HG03025 (cell line): Measurements from ENCODE around the gene CDK16.

Source experiments
- ATAC-seq: cut with Tn5 transposase; IDR thresholded peaks from one replicate; pipeline ENCODE4 v1.9.1; 2021; ENCODE audit warnings: mild to moderate bottlenecking, moderate library complexity; ENCODE audit not compliant: unreplicated experiment, low FRiP score

Gene CDK16

GRCh38 chrX:47184486-47184885 lies 34.0 kb upstream of the CDK16 start:
- no peak for ATAC-seq

- no peak for ATAC-seq
Measured at GRCh38 chrX:47185241-47185640, 33.2 kb upstream of the CDK16 start.

GRCh38 chrX:47186096-47186740 lies 32.3 kb upstream of the CDK16 start:
- ATAC-seq = no peak

GRCh38 chrX:47187106-47187677 lies 31.3 kb upstream of the CDK16 start:
- ATAC-seq = no peak

- ATAC-seq = no peak
Measured at GRCh38 chrX:47189906-47190305, 28.6 kb upstream of the CDK16 start.

GRCh38 chrX:47190445-47191269 lies 27.8 kb upstream of the CDK16 start:
- peak; percentile 23 for ATAC-seq

- no peak for ATAC-seq
Measured at GRCh38 chrX:47191331-47191730, 27.1 kb upstream of the CDK16 start.

GRCh38 chrX:47191806-47192401 lies 26.6 kb upstream of the CDK16 start:
- ATAC-seq = no peak

- ATAC-seq = peak; percentile 89
Measured at GRCh38 chrX:47193475-47194193, 24.8 kb upstream of the CDK16 start, which contains the start of gene UBA1. Gene UBA1, plus strand, starts transcription at chrX:47193829. Its CDS starts 4,974 bp downstream, at chrX:47198803.

GRCh38 chrX:47194194-47194787 lies 24.2 kb upstream of the CDK16 start:
- no peak for ATAC-seq

- no peak for ATAC-seq
Measured at GRCh38 chrX:47196098-47196497, 22.4 kb upstream of the CDK16 start.

- no peak for ATAC-seq
Measured at GRCh38 chrX:47197526-47197925, 21.0 kb upstream of the CDK16 start.

- no peak for ATAC-seq
Measured at GRCh38 chrX:47198026-47198686, 20.3 kb upstream of the CDK16 start.

- no peak for ATAC-seq
Measured at GRCh38 chrX:47198687-47199080, 19.8 kb upstream of the CDK16 start.

GRCh38 chrX:47199286-47199685 lies 19.2 kb upstream of the CDK16 start:
- ATAC-seq = no peak

- ATAC-seq = no peak
Measured at GRCh38 chrX:47200385-47201150, 17.9 kb upstream of the CDK16 start.

- no peak for ATAC-seq
Measured at GRCh38 chrX:47201345-47201944, 17.0 kb upstream of the CDK16 start.

- ATAC-seq = no peak
Measured at GRCh38 chrX:47202316-47202715, 16.2 kb upstream of the CDK16 start.

GRCh38 chrX:47202877-47203276 lies 15.6 kb upstream of the CDK16 start:
- ATAC-seq = no peak
